Body of pancreas (tissue), 4 donors: ENCODE measurements around the gene ARL16. TPM values are rescaled to one million over a fixed set of nuclear protein-coding genes. Genes with fewer than 3 reads are reported as not detected.

ENCODE experiments used
- ATAC-seq: fragments of 150-250 bp; one replicate; pipeline ENCODE4 v1.9.1; 2016
- DNase-seq, 4 donors: peaks; one replicate each; pipeline ENCODE4 v3.0.0-alpha.2; 2019
- H3K27ac ChIP-seq, 4 donors: fragments of 200-600 bp; sonication (generic); 1 replicate in 3 of 4; 2 replicates in 1 of 4; pipeline versions ENCODE4 v1.5.1 to v1.6.1; 2016 to 2019; ENCODE audit warnings: mild to moderate bottlenecking in 1 of 4, mixed read lengths in 1 of 4, moderate library complexity in 1 of 4
- H3K27me3 ChIP-seq, 2 donors: fragments of 200-600 bp; sonication (generic); one replicate each; pipeline ENCODE4 v1.6.0; 2016; ENCODE audit warnings: mild to moderate bottlenecking in 1 of 2
- H3K36me3 ChIP-seq, 2 donors: fragments of 200-600 bp; sonication (generic); replicated peaks in 1 of 2; 2 replicates each; pipeline ENCODE4 v1.5.1; 2016; ENCODE audit warnings: low read depth in 2 of 2; ENCODE audit not compliant: insufficient read depth in 1 of 2
- H3K4me1 ChIP-seq: fragments of 200-600 bp; sonication (generic); one replicate; pipeline ENCODE4 v1.6.0; 2016
- H3K4me3 ChIP-seq, 2 donors: fragments of 200-600 bp; sonication (generic); 1 replicate in 1 of 2; 2 replicates in 1 of 2; pipeline ENCODE4 v1.5.1; 2016 to 2019
- H3K9me3 ChIP-seq, 3 donors: fragments of 200-600 bp; sonication (generic); 1 replicate in 2 of 3; 2 replicates in 1 of 3; pipeline ENCODE4 v1.5.1; 2016
- POLR2A ChIP-seq, 3 donors: fragments of 450-650 bp; IDR thresholded peaks; one replicate each; pipeline ENCODE4 v1.6.1; 2016; ENCODE audit warnings: antibody characterized with exemption in 3 of 3, mild to moderate bottlenecking in 2 of 3
- WGBS, 2 donors: methylation state at CpG; one replicate each; pipeline ENCODE4 v1.1.5; 2017; 5-methylcytosine and 5-hydroxymethylcytosine counted together
- intact Hi-C: fragments of 100-400 bp; cut with DNase I; formaldehyde crosslinking; loops from one replicate; pipeline ENCODE4 v1.15.1; 2023
- total RNA-seq, 2 donors: library from RNA; depleted of rRNA; stranded (reverse); fragments of >200 nt; gene quantifications; one replicate each; pipeline ENCODE4 v1.1.0, GENCODE V29; 2016
- TF ChIP-seq, protein P1 (sequence below), 7 experiments: fragments of 450-650 bp in 4 of 7; fragments of 200-600 bp in 3 of 7; sonication (generic) in 3 of 7; IDR thresholded peaks; one replicate each; pipeline ENCODE4 v1.5.1; 2016 to 2019; ENCODE audit warnings: antibody characterized with exemption in 7 of 7

The ARL16 gene
- total RNA-seq, 2 donors from 2014 or later = 22.8 to 47.1 TPM

DNA sequence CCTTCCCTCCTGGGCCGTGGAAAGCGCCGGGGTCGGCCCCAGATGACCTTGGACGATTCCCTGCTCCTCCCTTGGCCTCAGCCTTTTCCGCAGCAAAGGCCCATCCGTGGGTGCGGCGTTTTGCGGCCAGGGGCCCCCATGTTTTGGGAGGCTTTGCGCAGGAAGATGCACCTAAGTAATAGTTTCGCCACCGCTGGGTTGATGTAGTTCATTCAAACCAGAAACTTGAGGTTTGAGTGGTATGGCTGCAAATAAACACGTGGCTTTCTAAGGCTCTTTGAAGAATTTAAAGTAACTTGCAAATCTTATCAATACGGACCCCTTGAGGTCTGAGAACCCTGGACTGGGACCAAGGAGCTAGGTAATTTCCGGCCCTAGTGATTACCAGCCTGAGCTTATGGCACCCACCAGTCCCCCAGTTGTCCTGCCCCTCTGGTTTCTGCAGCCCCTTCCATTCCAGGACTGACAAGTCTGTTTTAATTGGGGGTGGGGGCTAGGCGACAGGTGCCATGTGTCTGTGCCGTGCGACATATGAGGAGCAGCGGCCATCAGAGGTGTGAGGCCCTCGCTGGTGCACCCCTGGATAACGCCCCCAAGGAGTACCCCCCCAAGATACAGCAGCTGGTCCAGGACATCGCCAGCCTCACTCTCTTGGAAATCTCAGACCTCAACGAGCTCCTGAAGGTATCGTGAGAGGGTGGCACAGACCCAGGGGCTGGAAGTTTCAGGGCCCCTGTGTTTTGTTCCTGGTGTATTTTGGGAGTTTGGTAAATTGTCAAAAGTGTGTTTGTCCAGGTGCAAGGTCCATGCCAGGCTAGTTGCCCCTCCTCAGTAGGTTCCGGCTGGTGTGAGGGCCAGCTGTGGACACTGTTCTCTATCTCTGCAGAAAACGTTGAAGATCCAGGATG lies 20.4 kb upstream of the ARL16 start:
- peaks cover 31% of the 10 kb centered on the region for H3K4me1 ChIP-seq
- no peak for TF ChIP-seq POLR2A (IDR thresholded peaks at IDR 0.05)
- TF ChIP-seq, protein P1, sequence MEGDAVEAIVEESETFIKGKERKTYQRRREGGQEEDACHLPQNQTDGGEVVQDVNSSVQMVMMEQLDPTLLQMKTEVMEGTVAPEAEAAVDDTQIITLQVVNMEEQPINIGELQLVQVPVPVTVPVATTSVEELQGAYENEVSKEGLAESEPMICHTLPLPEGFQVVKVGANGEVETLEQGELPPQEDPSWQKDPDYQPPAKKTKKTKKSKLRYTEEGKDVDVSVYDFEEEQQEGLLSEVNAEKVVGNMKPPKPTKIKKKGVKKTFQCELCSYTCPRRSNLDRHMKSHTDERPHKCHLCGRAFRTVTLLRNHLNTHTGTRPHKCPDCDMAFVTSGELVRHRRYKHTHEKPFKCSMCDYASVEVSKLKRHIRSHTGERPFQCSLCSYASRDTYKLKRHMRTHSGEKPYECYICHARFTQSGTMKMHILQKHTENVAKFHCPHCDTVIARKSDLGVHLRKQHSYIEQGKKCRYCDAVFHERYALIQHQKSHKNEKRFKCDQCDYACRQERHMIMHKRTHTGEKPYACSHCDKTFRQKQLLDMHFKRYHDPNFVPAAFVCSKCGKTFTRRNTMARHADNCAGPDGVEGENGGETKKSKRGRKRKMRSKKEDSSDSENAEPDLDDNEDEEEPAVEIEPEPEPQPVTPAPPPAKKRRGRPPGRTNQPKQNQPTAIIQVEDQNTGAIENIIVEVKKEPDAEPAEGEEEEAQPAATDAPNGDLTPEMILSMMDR (IDR thresholded peaks at IDR 0.05) = no peak
- H3K36me3 ChIP-seq = peaks cover 0 to 6% of the 10 kb centered on the region in 2 donors
- ATAC-seq = no peak
- DNase-seq = no peak
- intact Hi-C loops = no loop called here
- peak overlapping the region; percentile 82 to 97 (median 94) for H3K27ac ChIP-seq
- 6 to 18% methylated on average over 3 to 27 of the region's 27 CpGs for WGBS, 2 donors
- H3K9me3 ChIP-seq = no peaks in the 10 kb centered on the region
- H3K27me3 ChIP-seq = no peaks in the 10 kb centered on the region
- H3K4me3 ChIP-seq = peak overlapping the region; percentile 80 to 99

- peak within 1 kb of the TSS; percentile 82 to 97 (median 94) for H3K27ac ChIP-seq
- intact Hi-C loops = no loop called here
- peaks cover 31% of the 10 kb centered on the region for H3K4me1 ChIP-seq
- H3K9me3 ChIP-seq = no peaks in the 10 kb centered on the region
- ATAC-seq = peak; percentile 96
- H3K27me3 ChIP-seq = no peaks in the 10 kb centered on the region
- H3K4me3 ChIP-seq = peak within 1 kb of the TSS; percentile 80 to 99
- DNase-seq = peak; percentile 93 to 95 (median 94)
- 0% methylated on average over 87 of the region's 102 CpGs; no CpG with 5 or more reads in 1 of the 2 donors for WGBS, 2 donors
- H3K36me3 ChIP-seq = peaks cover 0 to 7% of the 10 kb centered on the region in 2 donors
- TF ChIP-seq, protein P1 (IDR thresholded peaks at IDR 0.05) = peak in 5 of 7 experiments; percentile 7 to 46 (median 34)
- TF ChIP-seq POLR2A (IDR thresholded peaks at IDR 0.05) = peak; percentile 71 to 91 (median 88)
Measured at GRCh38 chr17:81702934-81703746, 19.5 kb upstream of the ARL16 start, which contains the start of gene MRPL12. Gene MRPL12, plus strand, starts transcription at chr17:81703367. Its CDS starts 135 bp downstream, at chr17:81703502.

DNA sequence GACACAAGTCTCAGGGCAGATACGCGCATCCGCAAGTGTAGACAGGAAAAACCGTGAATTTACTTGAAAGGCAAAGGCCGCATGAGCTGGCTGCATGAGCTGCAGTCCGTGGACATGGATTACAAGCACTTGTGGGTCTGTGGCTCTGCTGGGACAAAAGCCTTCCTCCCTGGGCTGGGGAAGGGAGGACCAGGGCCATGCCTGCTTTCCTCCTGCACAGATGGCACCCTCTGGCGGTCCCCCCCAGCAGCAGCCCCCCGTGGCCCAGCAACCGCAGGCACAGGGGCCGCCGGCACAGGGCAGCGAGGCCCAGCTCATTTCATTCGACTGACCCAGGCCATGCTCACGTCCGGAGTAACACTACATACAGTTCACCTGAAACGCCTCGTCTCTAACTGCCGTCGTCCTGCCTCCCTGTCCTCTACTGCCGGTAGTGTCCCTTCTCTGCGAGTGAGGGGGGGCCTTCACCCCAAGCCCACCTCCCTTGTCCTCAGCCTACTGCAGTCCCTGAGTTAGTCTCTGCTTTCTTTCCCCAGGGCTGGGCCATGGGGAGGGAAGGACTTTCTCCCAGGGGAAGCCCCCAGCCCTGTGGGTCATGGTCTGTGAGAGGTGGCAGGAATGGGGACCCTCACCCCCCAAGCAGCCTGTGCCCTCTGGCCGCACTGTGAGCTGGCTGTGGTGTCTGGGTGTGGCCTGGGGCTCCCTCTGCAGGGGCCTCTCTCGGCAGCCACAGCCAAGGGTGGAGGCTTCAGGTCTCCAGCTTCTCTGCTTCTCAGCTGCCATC lies 17.9 kb upstream of the ARL16 start:
- WGBS, 2 donors = 60 to 70% methylated on average over 17 to 23 of the region's 23 CpGs
- intact Hi-C loops = no loop called here
- H3K27me3 ChIP-seq = no peaks in the 10 kb centered on the region
- H3K4me1 ChIP-seq = peaks cover 31% of the 10 kb centered on the region
- H3K9me3 ChIP-seq = no peaks in the 10 kb centered on the region
- peak overlapping the region in 1 of 2 donors; percentile 80 for H3K4me3 ChIP-seq
- H3K36me3 ChIP-seq = peaks cover 3 to 14% of the 10 kb centered on the region in 2 donors
- ATAC-seq (no peak), DNase-seq (no peak)
- H3K27ac ChIP-seq = peak overlapping the region in 2 of 4 donors; percentile 95 to 97
- TF ChIP-seq, protein P1 (IDR thresholded peaks at IDR 0.05) = no peak
- TF ChIP-seq POLR2A (IDR thresholded peaks at IDR 0.05) = no peak
